Measurements from ENCODE around the gene PPP2R1B. TPM values are rescaled to one million over a fixed set of nuclear protein-coding genes. Genes with fewer than 3 reads are reported as not detected.

PPP2R1B gene
- total and polyA plus RNA-seq, 2 donors (not counting 3 experiments of a cell fraction or from before 2014, with no cell fraction given), result 18.0 to 50.8 TPM

DNA sequence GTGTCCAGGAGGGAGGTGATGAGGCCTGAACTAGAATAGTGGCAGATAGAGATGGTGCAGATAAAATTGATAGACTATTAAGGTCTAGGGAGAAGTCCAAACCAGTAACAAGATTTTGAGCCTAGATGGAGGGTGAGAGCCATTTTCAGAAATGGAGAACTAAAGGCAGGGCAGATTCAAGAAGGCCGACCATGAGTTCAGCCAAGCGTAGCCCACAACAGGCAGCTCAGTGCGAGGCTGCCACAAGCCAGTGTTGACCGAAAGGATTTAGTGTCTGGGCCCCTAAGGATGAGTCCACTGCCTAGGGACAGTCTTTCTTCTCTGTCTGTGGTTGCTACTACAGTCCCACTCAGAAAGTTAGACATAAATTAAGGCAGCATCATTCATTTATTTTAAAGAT, 51.7 kb downstream of the PPP2R1B start:
- intact Hi-C loops (cut with micrococcal nuclease), result no loop called here
- no peaks in the 10 kb centered on the region for H3K79me2 ChIP-seq (ENCODE audit: control insufficient read depth, insufficient read depth, low read length)
- DNase-seq (ENCODE audit: low read depth, low spot score) (no peak), FAIRE-seq (no peak)
- no peak overlapping the region for H3K27ac ChIP-seq (ENCODE audit: insufficient read depth, low read depth, low read length)
- no TSS peak for BruUV-seq (replicated peaks)
- no peak overlapping the region for H3K4me3 ChIP-seq (replicated peaks in 1 of 3; ENCODE audit: insufficient read depth in 1 of 3, low read depth in 1 of 3, low read length in 3 of 3)
- TF ChIP-seq EZH2 (IDR thresholded peaks at IDR 0.05; ENCODE audit: borderline replicate concordance, low read depth, low read length, severe bottlenecking) (no peak), FOS (IDR thresholded peaks at IDR 0.05; ENCODE audit: borderline replicate concordance, insufficient read depth, low read length) (no peak), POLR2A (IDR thresholded peaks at IDR 0.05; ENCODE audit: low read depth, low read length) (no peak)
- TF ChIP-seq, protein P1, sequence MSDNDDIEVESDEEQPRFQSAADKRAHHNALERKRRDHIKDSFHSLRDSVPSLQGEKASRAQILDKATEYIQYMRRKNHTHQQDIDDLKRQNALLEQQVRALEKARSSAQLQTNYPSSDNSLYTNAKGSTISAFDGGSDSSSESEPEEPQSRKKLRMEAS (IDR thresholded peaks at IDR 0.05; ENCODE audit: insufficient read depth, insufficient read length), result no peak
- TF ChIP-seq, protein P2, sequence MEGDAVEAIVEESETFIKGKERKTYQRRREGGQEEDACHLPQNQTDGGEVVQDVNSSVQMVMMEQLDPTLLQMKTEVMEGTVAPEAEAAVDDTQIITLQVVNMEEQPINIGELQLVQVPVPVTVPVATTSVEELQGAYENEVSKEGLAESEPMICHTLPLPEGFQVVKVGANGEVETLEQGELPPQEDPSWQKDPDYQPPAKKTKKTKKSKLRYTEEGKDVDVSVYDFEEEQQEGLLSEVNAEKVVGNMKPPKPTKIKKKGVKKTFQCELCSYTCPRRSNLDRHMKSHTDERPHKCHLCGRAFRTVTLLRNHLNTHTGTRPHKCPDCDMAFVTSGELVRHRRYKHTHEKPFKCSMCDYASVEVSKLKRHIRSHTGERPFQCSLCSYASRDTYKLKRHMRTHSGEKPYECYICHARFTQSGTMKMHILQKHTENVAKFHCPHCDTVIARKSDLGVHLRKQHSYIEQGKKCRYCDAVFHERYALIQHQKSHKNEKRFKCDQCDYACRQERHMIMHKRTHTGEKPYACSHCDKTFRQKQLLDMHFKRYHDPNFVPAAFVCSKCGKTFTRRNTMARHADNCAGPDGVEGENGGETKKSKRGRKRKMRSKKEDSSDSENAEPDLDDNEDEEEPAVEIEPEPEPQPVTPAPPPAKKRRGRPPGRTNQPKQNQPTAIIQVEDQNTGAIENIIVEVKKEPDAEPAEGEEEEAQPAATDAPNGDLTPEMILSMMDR (IDR thresholded peaks at IDR 0.05; ENCODE audit: extremely low read depth in 1 of 2, insufficient read depth in 1 of 2, low read depth in 1 of 2, low read length in 2 of 2), result no peak
- ChIA-PET POLR2A (no interaction called here), CTCF (no interaction called here)
- H3K27me3 ChIP-seq (ENCODE audit: control insufficient read depth in 2 of 2, insufficient read depth in 2 of 2, low read length in 2 of 2), result no peaks in the 10 kb centered on the region
- H3K9me3 ChIP-seq (replicated peaks; ENCODE audit: control insufficient read depth, insufficient read depth, low read length), result no peaks in the 10 kb centered on the region
- peaks cover 6% of the 10 kb centered on the region for H3K4me1 ChIP-seq (ENCODE audit: control insufficient read depth, extremely low read depth, insufficient read depth, low read length)
- dilution Hi-C loops (cut with MboI; ENCODE audit: extremely low pct_ligation_motif_present, low sequenced_read_pairs), result no loop called here
- H4K20me1 ChIP-seq (replicated peaks; ENCODE audit: control insufficient read depth, extremely low read depth, insufficient read depth, low read length), result no peaks in the 10 kb centered on the region
- H3K9ac ChIP-seq (replicated peaks; ENCODE audit: extremely low read depth, insufficient read depth, low read length), result no peak overlapping the region
- no peaks in the 10 kb centered on the region for H3K9me1 ChIP-seq (replicated peaks; ENCODE audit: control insufficient read depth, extremely low read depth, insufficient read depth, low read length)
- no peak overlapping the region for H3K4me2 ChIP-seq (ENCODE audit: insufficient read depth, low read length)
- peaks cover 0 to 8% of the 10 kb centered on the region in 2 experiments for H3K36me3 ChIP-seq (ENCODE audit: control insufficient read depth in 2 of 2, extremely low read depth in 1 of 2, insufficient read depth in 2 of 2, low read length in 2 of 2)
- H2AFZ ChIP-seq (ENCODE audit: low read depth, low read length), result no peak overlapping the region

DNA sequence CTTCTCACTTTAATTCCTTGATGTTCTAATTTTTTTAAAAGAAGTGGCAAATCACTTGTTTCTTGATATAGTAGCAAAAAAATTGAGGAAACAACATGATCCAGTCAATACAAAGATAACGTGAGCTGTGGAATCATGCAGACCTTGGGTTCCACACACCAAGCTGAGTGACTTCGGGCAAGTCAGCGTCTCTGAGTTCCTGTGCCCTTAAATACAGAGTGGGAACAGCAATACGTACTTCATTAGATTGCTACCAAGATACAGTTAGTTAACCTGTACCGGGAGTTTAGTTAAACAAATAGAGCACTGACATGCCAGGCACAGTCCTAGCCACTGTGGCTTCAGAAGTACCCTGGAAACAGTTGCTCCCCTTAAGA, 58.5 kb downstream of the PPP2R1B start:
- ChIA-PET CTCF (interaction anchor here (2.2 kb wide), 1 partner anchor 103 kb away, joined by 7 read pairs; no protein-coding TSS in a partner anchor), POLR2A (no interaction called here)
- FAIRE-seq, result no peak
- dilution Hi-C loops (cut with MboI; ENCODE audit: extremely low pct_ligation_motif_present, low sequenced_read_pairs) (no loop called here), intact Hi-C loops (cut with micrococcal nuclease) (loop anchor here (1.0 to 2.0 kb wide), 4 partner anchors 28 to 105 kb away; partner anchors contain the start of genes PPP2R1B and SIK2)
- Histone ChIP-seq H3K4me1 (ENCODE audit: control insufficient read depth, extremely low read depth, insufficient read depth, low read length) (peaks cover 15% of the 10 kb centered on the region), H3K27ac (ENCODE audit: insufficient read depth, low read depth, low read length) (peak overlapping the region; percentile 77), H3K9me1 (replicated peaks; ENCODE audit: control insufficient read depth, extremely low read depth, insufficient read depth, low read length) (no peaks in the 10 kb centered on the region), H3K9me3 (replicated peaks; ENCODE audit: control insufficient read depth, insufficient read depth, low read length) (no peaks in the 10 kb centered on the region), H4K20me1 (replicated peaks; ENCODE audit: control insufficient read depth, extremely low read depth, insufficient read depth, low read length) (no peaks in the 10 kb centered on the region), H3K27me3 (ENCODE audit: control insufficient read depth in 2 of 2, insufficient read depth in 2 of 2, low read length in 2 of 2) (no peaks in the 10 kb centered on the region), H2AFZ (ENCODE audit: low read depth, low read length) (no peak overlapping the region), H3K9ac (replicated peaks; ENCODE audit: extremely low read depth, insufficient read depth, low read length) (peak overlapping the region; percentile 40), H3K79me2 (ENCODE audit: control insufficient read depth, insufficient read depth, low read length) (no peaks in the 10 kb centered on the region), H3K4me2 (ENCODE audit: insufficient read depth, low read length) (no peak overlapping the region), H3K4me3 (replicated peaks in 1 of 3; ENCODE audit: insufficient read depth in 1 of 3, low read depth in 1 of 3, low read length in 3 of 3) (no peak overlapping the region), H3K36me3 (ENCODE audit: control insufficient read depth in 2 of 2, extremely low read depth in 1 of 2, insufficient read depth in 2 of 2, low read length in 2 of 2) (peaks cover 0 to 12% of the 10 kb centered on the region in 2 experiments)
- no TSS peak for BruUV-seq (replicated peaks)
- DNase-seq (ENCODE audit: low read depth, low spot score), result no peak
- TF ChIP-seq, protein P1 (IDR thresholded peaks at IDR 0.05; ENCODE audit: insufficient read depth, insufficient read length), result no peak
- no peak for TF ChIP-seq POLR2AphosphoS5 (IDR thresholded peaks at IDR 0.05; ENCODE audit: insufficient read depth, low read depth, low read length)
- TF ChIP-seq, protein P2 (IDR thresholded peaks at IDR 0.05; ENCODE audit: extremely low read depth in 1 of 2, insufficient read depth in 1 of 2, low read depth in 1 of 2, low read length in 2 of 2), result no peak
